HG03097 (cell line): ENCODE results near the gene PXDN.

Experiments
- ATAC-seq: cut with Tn5 transposase; IDR thresholded peaks from one replicate; pipeline ENCODE4 v1.9.1; 2021; ENCODE audit not compliant: unreplicated experiment, low FRiP score

The PXDN gene

DNA sequence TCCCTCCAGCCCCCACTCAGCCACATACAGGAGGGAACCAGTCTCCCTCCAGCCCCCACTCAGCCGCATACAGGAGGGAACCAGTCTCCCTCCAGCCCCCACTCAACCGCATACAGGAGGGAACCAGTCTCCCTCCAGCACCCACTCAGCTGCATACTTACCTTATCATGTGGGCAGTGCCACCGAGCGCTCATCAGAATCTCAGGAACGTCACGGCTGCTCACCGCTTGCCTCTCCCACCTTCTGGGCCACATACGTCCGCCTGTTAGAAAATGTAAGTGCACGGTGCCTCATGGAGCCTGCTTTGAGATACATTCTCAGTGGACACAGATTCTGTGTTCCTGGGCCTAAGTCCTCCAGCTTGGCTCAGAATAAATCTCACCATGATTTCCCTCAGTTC is 124.8 kb downstream of the PXDN start:
- ATAC-seq = no peak

DNA sequence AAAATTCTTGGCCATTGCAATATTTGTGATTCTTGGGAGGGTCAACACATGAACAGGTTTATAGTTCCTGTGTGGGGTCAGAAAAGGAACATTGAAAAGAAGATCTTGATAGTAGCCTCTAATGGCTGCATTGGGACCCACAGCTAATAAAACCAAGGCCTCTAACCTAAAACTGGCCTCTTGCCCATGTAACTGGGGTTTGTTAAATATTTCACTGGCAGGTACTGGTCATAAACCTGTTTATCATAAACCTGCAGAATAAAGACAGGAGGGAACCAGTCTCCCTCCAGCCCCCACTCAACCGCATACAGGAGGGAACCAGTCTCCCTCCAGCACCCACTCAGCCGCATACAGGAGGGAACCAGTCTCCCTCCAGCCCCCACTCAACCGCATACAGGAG is 125.3 kb downstream of the PXDN start:
- no peak for ATAC-seq

DNA sequence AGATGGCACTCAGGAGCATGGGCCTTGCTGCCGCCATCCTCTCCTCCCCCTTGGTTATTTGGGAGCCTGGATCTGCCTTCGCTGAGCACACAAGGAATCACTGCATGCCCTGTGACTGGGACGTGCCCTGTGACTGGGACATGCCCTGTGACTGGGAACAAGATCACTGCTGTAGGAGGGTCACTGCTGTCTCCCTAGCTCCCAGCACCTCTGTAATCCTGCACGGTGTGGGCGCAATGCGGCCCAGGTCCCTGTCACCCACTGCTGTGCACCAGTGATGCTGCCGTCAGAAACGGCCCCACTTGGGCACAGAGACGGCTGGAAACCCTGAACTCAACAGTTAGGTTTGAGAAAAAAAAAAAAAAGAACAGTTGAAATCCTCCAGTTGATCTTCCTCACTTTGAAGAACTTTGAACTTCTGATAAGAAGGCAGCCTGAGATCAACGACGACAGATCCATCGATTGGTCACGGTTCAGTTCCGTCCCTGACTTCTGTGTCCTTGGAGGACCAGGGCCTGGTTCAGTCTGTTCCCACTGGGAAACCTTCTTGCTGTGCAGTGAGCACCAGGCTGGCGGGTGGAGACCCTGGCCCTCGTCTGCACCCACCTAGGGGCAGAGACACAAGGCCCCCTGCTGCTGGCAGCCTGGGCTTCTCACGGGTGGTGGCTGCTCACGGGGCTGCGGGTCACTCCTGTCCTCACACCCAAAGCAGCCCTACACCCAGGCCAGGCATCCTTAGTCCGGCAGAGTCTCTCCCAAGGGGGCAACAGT is 125.9 kb downstream of the PXDN start:
- no peak for ATAC-seq

DNA sequence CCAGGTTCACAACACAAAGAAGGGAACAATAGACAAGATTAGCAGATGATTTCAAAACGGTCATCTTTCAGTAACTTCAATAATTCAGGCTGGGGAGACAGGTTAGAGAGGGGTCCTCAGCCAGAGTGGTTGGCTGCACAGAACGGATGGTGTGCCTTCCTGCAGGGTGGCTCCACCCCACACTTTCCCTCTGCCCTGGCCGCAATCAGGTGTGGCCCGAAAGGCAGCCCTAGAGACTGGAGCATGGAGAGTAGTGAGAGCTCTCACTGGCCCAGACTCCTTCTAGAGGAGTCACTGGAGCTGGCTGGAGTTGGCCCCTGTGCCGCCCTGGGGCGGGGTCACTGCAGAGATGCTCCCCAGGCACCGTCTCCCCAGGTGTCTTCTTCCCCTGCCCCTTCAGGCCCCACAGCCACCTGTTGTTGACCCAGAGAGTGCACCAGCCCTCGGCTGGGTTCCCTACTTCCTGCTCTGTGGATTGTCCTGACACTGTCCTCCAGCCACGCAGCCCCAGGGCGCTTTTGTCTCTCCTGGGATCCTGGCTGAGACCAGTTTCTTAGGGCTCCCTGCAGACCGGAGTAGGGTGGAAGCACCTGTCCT is 126.8 kb downstream of the PXDN start:
- ATAC-seq = no peak

DNA sequence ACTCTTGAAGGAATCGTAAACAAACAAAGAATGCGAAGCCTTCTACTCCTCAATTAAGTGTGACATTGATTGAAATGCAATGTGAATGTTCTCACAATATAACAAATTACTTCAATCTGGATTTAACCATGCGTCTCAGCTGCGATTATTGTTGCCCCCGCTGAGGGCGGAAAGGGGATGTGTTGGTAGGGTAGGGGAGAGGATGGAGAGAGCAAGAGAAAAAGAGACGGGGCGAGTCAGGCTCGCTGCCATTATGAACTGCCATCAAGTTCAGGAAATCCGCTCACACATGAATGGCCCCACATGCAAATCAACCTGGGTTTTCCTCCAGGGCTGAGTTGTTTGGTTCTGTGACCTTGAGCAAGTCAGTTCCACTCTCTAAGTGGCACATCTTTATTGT is 129.8 kb downstream of the PXDN start:
- ATAC-seq = peak; percentile 71

DNA sequence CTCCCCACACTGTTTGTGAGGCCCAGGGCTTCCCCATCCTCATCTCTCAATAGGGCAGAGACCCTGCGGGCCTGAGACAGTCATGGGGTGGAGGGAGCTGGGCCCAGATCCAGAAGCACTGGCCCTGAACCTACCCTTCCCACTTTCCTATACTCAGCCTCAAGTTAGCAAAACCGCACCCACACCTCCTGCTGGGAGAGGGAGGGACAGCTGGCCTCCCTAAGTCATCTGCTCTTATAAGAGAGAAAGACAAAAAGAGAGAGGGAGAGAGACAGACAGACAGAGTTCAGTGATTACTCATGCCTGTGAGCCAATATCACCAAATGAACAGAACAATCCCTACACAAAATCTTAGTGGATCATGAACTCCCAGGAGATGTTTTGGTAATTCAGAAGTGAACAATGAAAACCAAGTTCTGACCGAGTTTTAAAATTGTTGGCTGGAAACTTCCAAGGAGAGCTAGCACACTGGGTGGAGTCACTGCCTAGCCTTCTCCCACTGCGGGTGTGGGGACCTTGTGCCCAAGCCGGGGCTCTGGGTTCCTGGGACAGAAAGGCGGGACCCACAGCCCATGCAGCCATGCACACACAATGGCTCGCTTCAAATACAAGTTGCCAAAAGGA is 130.5 kb downstream of the PXDN start:
- ATAC-seq = no peak

DNA sequence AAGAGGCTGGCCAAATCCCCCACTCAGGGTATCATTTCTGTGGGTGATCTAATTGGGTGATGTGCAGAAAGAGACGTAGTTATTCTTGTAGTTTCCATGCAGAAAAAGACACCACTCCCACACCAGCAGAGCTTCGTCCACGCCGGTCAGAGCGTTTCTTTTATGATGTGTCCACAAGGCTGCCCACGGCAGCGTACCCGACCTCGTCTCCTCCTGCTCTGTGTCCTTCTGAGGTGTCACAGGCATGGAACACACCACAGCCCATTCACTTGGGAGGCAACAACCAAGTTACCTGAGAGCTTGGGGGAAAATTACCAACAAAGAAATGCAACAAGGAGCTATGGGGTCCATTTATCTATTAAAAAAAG is 131.3 kb downstream of the PXDN start:
- no peak for ATAC-seq

DNA sequence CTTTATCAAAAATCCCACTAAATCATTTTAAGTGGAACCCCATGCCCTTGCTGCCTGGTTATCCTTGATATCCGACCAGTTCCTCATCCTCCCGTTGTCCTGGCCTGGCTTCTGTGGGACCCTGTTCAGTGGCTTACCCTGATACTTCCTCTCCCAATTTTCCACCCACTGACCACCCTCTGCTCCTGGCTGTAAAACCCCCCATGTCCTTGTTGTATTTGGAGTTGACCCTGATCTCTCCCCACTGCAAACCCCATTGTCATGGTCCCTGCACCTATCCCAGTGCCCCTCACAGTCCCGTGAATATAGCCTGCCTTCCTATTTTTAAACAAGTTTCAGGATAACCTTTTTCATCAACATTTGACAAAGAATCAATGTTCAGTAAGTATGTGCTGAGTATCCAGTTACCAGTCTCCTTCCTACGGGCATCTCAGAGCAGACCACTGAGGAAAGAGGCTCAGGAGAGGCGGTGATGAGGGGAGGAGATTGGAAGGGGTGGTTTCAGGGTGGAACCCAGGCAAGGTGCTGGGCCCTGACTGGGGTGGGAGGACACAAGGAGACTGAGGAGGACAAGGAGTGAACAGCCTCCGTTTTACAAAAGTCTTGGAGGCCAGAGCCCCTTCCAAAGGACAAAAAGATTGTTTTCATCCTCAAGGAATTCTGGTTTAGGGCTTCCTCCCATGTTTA is 131.8 kb downstream of the PXDN start:
- ATAC-seq = no peak

DNA sequence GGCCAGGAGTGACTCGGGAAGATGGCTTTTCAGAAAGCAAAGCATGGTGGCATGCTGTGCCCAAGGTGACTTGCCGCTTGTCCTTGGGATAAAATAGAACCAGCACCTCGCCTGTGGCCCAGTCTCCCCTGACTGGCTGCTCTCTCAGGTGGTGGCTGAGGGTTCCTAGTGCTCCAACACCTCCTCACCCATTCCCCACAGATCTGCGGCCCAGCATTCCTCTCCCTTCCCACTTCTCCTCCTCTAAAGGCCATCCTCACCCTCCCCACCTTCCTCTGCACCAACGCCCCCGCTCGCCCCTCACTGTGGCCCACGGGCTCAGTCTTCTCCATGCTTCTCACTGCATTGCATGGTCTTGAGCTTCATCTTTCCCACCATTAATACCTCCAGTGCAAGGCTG is 132.4 kb downstream of the PXDN start:
- ATAC-seq = no peak

DNA sequence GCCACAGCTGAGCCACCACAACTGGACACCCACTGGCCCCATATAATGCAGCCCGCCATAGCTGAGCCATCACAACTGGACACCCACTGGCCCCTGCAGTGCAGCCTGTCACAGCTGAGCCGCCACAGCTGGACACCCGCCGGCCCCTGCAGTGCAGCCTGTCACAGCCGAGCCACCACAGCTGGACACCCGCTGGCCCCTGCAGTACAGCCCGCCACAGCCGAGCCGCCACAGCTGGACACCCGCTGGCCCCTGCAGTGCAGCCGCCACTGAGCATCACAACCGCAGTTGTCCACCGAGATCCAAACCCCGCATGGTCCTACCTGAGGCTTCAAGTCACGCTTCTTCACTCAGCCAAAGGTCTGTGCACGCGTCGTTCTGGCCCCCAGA is 134.2 kb downstream of the PXDN start:
- no peak for ATAC-seq

DNA sequence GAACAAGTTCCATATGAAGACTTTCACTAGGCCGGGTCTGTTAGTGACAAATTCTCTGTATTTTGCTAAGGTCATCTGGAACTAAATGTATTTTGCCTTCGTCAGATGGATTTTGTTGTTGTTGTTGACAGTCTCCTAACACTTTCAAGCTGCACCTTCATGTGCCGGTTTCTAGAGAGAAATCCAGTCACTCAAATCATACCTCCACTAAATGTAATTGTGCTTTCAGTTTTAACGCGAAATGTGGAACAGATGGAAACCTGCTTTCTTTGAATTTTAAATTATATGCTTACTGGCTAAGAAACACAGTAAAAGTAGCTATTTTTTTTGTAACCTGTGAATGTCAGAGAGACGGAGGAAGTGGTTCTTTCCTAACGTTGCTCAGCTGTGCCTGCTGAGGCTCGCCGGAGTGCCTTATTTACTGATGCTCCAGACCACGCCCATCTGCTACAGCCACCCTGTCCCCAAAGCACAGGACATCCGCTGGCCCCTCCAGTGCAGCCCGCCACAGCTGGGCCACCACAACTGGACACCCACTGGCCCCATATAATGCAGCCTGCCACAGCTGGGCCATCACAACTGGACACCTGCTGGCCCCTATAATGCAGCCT is 134.7 kb downstream of the PXDN start:
- ATAC-seq = no peak

DNA sequence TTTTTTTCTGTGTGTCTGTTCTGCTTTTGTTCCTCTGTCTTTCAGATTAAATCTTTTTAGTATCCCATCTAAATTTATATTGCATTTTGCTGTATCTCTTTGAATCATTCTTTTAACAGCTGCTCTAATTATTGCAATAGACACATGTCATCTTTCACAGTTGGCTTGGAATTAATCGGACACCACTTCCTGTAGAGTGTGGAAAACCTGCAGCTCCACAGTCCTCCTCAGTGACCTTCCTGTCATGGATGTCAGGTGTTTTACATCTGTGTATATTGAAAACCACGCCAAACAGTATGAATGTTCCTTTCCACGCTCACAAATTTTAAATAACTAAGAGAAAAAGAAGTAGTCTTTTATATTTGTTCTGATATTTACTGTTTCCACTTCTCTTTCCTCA is 135.3 kb downstream of the PXDN start:
- ATAC-seq = no peak

DNA sequence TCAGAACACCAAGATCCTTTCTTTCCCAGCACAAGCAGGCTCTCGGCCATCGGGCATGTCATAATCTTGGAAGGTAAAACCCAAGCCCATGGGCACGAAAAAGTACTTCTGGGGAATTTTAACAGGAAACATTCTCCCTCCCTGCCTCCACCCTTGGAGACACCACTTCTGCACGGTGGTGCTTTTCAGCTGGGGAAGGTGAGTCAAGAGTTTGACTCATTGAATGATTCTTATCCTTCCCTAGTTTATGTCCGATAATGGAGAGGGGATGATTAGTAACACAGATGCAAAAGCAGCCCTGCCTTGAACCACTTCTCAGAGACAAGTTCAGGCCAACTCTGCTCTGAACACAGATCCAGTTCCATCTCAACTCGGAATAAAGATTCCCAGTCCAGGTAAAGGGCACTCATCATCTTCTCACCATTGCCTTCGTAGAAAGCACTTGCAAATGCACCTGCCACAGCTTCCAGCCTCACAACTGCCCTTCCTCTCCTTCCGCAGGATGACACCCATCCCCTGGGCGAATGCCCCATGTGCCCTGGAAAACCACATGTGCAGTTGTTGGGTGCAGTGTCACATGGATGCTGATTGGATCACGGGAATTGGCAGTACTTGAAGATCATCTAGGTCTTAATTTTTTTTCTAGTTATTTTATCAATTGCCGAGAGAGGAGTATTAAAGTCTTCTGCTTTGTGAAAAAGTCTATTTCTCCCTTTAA is 136.2 kb downstream of the PXDN start:
- no peak for ATAC-seq

DNA sequence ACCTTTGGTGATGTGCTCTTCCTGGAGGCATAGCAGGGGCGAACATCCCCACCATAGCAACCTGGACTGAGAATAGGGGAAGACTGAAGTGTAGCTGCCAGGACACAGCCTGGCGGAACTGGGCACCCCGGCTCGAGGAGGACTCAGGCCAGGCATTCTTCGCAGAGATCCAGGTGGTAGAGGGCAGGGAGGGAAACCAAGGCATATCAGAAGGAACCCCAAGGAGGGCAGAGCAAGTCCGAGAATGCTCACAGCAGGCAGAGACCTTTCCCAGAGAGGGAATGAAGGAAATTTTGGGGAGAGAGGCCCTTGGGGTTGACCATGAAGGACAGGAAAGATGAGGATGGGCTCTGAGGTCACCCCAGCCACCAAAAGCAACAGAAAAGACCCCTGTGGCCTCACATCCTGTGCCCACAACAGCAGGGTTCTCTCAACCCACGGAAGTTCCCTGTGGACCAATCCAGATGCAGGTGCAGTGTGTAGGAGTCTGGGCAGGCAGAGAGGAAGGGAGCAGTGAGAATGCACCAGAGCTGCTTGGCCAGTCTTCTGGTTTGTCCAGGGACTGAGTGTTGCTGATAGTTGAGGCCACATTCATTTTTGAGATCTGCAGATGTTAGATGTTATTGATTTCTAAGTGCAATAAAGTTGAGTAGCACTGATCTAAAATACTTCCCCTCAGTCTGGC is 136.9 kb downstream of the PXDN start:
- ATAC-seq = no peak

DNA sequence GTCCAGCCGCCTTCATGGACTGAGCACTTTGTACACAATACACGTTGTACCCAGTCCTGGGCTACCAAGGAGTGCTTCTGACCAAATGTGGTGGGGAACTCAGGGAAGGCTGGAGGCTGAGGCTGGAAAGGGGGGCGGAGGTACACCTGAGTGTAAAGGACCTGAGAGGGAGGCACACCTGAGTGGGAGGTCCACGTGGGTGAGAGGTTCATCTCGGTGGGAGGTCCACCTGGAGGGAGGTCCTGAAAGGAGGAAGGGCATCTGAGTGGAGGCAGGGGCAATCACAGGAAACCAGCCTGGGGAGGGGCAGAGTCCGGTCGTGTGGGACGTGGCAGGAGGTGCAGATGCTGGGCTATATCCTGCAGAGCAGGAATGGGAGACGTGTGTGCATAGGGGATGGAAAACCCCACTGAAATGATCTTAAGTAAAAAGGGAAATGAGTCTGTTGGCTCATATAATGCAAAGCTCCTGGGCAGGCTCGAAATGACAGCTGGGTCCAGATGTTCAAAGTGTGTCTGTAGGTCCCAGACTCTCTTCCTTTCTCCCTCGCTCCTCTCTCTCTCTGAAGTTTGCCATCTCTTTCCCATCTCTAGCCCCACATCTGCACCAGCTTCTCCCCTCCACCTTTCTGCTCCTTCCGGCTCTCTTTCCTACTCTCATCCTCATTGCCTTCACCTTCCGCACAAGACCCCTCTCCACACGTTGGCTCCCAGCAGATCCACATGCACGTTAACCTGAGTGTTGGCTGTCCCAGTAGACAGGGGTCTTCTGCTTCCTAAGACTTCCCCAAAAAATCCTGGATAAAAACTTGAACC is 137.7 kb downstream of the PXDN start:
- no peak for ATAC-seq

DNA sequence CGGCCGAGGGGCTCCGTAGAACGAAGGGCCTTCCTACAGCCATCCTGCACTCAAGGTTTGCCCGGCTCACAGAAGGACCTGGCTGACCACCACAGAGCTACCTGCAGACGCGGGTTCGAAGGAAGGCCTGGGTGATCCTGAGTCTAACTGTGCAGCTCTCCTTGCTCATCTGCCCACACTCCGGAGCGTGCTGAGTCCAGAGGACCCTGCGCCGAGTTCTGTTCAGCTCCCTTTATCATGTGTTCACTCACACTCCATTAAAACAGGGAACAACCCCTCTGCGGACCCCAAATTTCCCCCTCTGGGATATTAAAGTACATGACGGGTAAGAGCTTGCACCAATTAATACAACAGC is 138.3 kb downstream of the PXDN start:
- no peak for ATAC-seq

DNA sequence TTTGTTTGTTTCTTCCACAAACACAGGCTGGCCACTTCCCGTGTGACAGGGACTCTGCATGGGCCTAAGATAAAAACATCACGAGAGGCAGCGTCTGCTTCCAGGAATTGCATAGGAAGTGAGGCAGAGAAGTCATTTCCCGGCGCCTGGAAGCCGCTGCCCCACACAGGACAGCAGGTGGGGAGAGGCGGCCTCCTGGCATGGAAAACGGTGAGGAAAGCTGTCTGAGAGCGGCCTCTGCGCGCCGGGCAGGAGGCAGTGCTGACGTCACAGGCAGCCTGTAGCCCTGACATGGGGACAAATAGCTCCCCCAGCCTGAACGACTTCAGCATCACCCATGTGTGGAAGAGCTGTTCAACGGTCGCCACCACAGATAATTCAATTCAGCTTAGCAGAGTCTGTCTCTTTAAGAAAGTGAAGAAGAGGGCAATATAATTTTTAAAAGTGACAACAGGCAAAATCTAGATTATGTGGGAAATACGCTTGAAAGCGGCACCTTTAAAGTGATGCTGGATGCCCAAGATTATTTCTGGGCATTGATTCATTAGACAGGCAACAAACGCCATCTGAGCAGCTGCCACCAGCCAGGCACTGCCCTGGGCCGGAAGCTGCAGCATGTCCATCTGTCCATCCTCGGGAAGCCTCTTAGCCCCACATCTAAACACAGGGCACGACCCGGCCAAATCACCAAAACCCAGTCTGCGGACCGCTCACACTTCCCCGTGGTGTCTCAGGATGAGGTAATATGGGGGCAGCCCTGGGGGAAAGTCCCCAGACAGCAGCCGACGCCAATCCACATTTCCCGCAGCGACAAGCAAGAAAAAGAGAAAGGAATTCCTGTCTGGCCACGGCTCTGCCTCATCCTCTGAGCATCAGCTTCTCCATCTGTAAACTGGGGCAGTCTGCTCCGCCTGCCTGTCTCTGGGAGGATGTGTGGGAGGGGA is 138.9 kb downstream of the PXDN start:
- ATAC-seq = no peak

DNA sequence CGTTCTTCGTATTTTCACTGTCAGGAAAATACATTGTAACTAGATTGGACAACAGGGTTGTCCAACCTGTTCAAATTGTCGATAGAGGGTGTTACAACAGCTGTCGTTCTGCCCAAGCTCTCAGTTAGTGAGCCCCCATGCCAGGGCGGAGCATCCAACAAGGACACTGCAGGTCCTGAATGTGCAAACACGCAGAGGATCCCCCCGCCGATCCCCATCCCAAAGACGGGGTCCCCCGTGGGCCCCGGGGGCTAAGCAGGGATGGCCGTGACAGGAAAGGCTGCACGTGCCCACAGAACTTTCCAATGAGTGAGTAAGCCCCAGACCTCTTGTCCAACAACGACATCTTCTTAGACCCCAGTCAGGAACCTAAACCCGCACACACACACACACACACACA is 140.8 kb downstream of the PXDN start:
- no peak for ATAC-seq
